ENCODE results near the gene GPNMB.

DNA sequence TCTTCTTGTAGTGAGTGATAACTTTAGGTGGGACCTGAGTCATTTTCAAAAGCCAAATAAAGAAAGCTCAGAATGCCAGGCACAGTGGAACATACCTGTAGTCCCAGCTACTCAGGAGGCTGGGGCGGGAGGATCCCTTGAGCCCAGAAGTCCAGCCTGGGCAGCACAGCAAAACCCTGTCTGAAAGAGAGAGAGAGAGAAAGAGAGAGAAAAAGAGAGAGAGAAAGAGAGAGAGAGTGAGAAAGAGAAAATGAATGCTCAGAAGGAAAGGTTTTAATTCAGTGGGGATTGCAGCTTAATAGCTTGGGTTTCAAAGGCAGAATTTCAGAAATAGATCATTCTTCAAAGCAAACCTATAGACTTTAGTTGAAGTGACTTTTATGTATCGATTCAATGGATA is 25.7 kb downstream of the GPNMB start:
- TF ChIP-seq, protein P1, sequence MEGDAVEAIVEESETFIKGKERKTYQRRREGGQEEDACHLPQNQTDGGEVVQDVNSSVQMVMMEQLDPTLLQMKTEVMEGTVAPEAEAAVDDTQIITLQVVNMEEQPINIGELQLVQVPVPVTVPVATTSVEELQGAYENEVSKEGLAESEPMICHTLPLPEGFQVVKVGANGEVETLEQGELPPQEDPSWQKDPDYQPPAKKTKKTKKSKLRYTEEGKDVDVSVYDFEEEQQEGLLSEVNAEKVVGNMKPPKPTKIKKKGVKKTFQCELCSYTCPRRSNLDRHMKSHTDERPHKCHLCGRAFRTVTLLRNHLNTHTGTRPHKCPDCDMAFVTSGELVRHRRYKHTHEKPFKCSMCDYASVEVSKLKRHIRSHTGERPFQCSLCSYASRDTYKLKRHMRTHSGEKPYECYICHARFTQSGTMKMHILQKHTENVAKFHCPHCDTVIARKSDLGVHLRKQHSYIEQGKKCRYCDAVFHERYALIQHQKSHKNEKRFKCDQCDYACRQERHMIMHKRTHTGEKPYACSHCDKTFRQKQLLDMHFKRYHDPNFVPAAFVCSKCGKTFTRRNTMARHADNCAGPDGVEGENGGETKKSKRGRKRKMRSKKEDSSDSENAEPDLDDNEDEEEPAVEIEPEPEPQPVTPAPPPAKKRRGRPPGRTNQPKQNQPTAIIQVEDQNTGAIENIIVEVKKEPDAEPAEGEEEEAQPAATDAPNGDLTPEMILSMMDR (IDR thresholded peaks at IDR 0.05; ENCODE audit: low read depth, low read length, poor library complexity, severe bottlenecking), result no peak
- TF ChIP-seq EZH2phosphoT487 (IDR thresholded peaks at IDR 0.05; ENCODE audit: borderline replicate concordance, low read length), result no peak

Data from DOHH2 (cell line).